HepG2 (cell line): ENCODE measurements around the gene ZNF451. TPM values are rescaled to one million over a fixed set of nuclear protein-coding genes. Genes with fewer than 3 reads are reported as not detected.
A peak's percentile ranks its signal among the peaks of the same experiment; 100 is the strongest.

Experiments used
- ATAC-seq: fragments of 200-7000 bp; cut with Tn5 transposase; 3 replicates; pipeline ENCODE4 v1.9.1; 2020; ENCODE audit warnings: mild to moderate bottlenecking, moderate library complexity
- BruUV-seq: library from RNA; stranded (reverse); fragments of 400-500 nt; replicated peaks from 2 replicates; lab custom pipeline; 2021; lab: Mats Ljungman, UMichigan
- CTCF ChIA-PET: fragments of 300-600 bp; formaldehyde crosslinking; extraction: SDS; loops from one replicate; lab custom pipeline; 2021; ENCODE audit warnings: low total read pairs, inconsistent platforms, low intra/inter-chr PET ratio; lab: Yijun Ruan, JAX
- POLR2A ChIA-PET: fragments of 350-600 bp; sonication (Branson Sonifier 250); formaldehyde crosslinking; loops from one replicate; lab custom pipeline; 2020; ENCODE audit warnings: antibody characterized with exemption, inconsistent platforms; lab: Yijun Ruan, JAX
- DNase-seq: peaks from one replicate; pipeline ENCODE4 v3.0.0-alpha.2; 2015; ENCODE audit warnings: low spot score
- FAIRE-seq: peaks from 3 replicates; lab custom pipeline; 2011; peaks lifted over from hg19 to GRCh38; lab: Jason Lieb, UNC
- H2AFZ ChIP-seq: one replicate; pipeline ENCODE4 v1.6.1; 2011; ENCODE audit warnings: low read length, inconsistent platforms
- H3K27ac ChIP-seq: fragments of 300-600 bp; 3 replicates; pipeline ENCODE4 v1.8.0; 2011; ENCODE audit warnings: mixed run types, mild to moderate bottlenecking, mixed read lengths, low read length, inconsistent platforms; ENCODE audit not compliant: insufficient read depth; ENCODE audit errors: extremely low read length
- H3K27me3 ChIP-seq, 2 experiments: fragments of 200-600 bp in 1 of 2; 2 replicates in 1 of 2; 3 replicates in 1 of 2; pipeline versions ENCODE4 v1.6.0 to v1.8.0; 2011; ENCODE audit warnings: low read length in 2 of 2, mild to moderate bottlenecking in 2 of 2, moderate library complexity in 2 of 2, inconsistent platforms in 1 of 2; ENCODE audit not compliant: insufficient read depth in 2 of 2, control insufficient read depth in 1 of 2
- H3K36me3 ChIP-seq, 2 experiments: fragments of 200-600 bp in 1 of 2; replicated peaks in 1 of 2; 2 replicates in 1 of 2; 3 replicates in 1 of 2; pipeline versions ENCODE4 v1.5.1 to v1.8.0; 2011; ENCODE audit warnings: low read length in 2 of 2, inconsistent platforms in 1 of 2; ENCODE audit not compliant: insufficient read depth in 2 of 2, control insufficient read depth in 1 of 2
- H3K4me1 ChIP-seq: 2 replicates; pipeline ENCODE4 v1.5.1; 2012; ENCODE audit warnings: low read length, inconsistent platforms; ENCODE audit not compliant: insufficient read depth
- H3K4me2 ChIP-seq: 2 replicates; pipeline ENCODE4 v1.6.0; 2011; ENCODE audit warnings: low read depth, low read length, inconsistent platforms
- H3K4me3 ChIP-seq, 3 experiments: fragments of 200-600 bp in 1 of 3; sonication (generic), shearing (Covaris generic) in 1 of 3; replicated peaks in 1 of 3; 2 replicates each; pipeline ENCODE4 v1.5.1; 2011 to 2016; ENCODE audit warnings: low read length in 3 of 3, inconsistent platforms in 2 of 3, low read depth in 2 of 3, mild to moderate bottlenecking in 2 of 3, control low read depth in 1 of 3, mixed read lengths in 1 of 3; ENCODE audit not compliant: insufficient read depth in 1 of 3
- H3K79me2 ChIP-seq: one replicate; pipeline ENCODE4 v1.6.1; 2011; ENCODE audit warnings: low read length, inconsistent platforms; ENCODE audit not compliant: insufficient read depth
- H3K9ac ChIP-seq: 2 replicates; pipeline ENCODE4 v1.6.0; 2011; ENCODE audit warnings: mild to moderate bottlenecking, low read depth, low read length, inconsistent platforms; ENCODE audit not compliant: insufficient read depth
- H3K9me3 ChIP-seq: 2 replicates; pipeline ENCODE4 v1.5.1; 2012; ENCODE audit warnings: mild to moderate bottlenecking, low read length
- H4K20me1 ChIP-seq: 2 replicates; pipeline ENCODE4 v1.6.0; 2011; ENCODE audit warnings: inconsistent platforms, mild to moderate bottlenecking, low read length, moderate library complexity; ENCODE audit not compliant: insufficient read depth
- HMGA1 ChIP-seq: sonication (generic); formaldehyde crosslinking; conservative IDR thresholded peaks from 2 replicates; pipeline ENCODE4 v1.4.0; 2020; ENCODE audit warnings: missing genetic modification reagents
- HNF4A ChIP-seq: sonication (generic); formaldehyde crosslinking; IDR thresholded peaks from 2 replicates; pipeline ENCODE4 v1.4.0; 2020; ENCODE audit warnings: missing genetic modification reagents
- RBM22 ChIP-seq: fragments of 200-400 bp; formaldehyde crosslinking; optimal IDR thresholded peaks from 2 replicates; pipeline ENCODE3; 2017; ENCODE audit warnings: mild to moderate bottlenecking, low read length, moderate library complexity
- TP53 ChIP-seq: sonication (generic); formaldehyde crosslinking; conservative IDR thresholded peaks from 2 replicates; pipeline ENCODE4 v1.4.0; 2020; ENCODE audit warnings: missing genetic modification reagents
- WGBS: methylation state at CpG from one replicate; pipeline ENCODE4 v1.1.6; 2017; ENCODE audit warnings: low lambda C conversion rate; 5-methylcytosine and 5-hydroxymethylcytosine counted together
- in situ Hi-C: cut with HindIII; loops from 2 replicates; pipeline ENCODE4 v1.10.0; 2017; ENCODE audit warnings: low pct_unique_long_range_greater_than_20kb; ENCODE audit not compliant: extremely low pct_ligation_motif_present
- intact Hi-C: fragments of 100-400 bp; cut with micrococcal nuclease; formaldehyde crosslinking; loops from one replicate; pipeline ENCODE4 v1.10.0; 2022; ENCODE audit not compliant: unreplicated experiment
- polyA plus RNA-seq, 8 experiments: library from polyadenylated mRNA; depleted of rRNA in 3 of 8; stranded (reverse) in 7 of 8; unstranded in 1 of 8; fragments of >200 nt; fragmentation: Illumina TruSeq in 4 of 8; extraction: Trizol in 4 of 8; gene quantifications; 2 replicates each; pipeline versions ENCODE4 v1.2.1 to v1.2.3, GENCODE V29; 2011 to 2016; ENCODE audit warnings: low read depth in 4 of 8, missing spikeins in 1 of 8, mixed read lengths in 1 of 8; ENCODE audit not compliant: insufficient read depth in 1 of 8
- total RNA-seq, 5 experiments: library from RNA; depleted of rRNA; stranded (reverse); fragments of >200 nt; fragmentation: Illumina TruSeq; extraction: Trizol; gene quantifications; 2 replicates each; pipeline ENCODE4 v1.2.3, GENCODE V29; 2016; ENCODE audit warnings: low read depth in 1 of 5

The ZNF451 gene
- total and polyA plus RNA-seq, 2 of the 13 experiments (the other 11 are each of a cell fraction or from before 2014, with no cell fraction given) = 32.1 to 65.7 TPM

GRCh38 chr6:57108691-57109090 is 18.7 kb downstream of the ZNF451 start:
- TF ChIP-seq TP53 (CRISPR knock-in tag) = no peak
- TF ChIP-seq HNF4A (CRISPR knock-in tag) = 0 out of 2 replicates have a peak, but pooled peaks have one; percentile 3
- CTCF ChIA-PET = no interaction called here
- FAIRE-seq (no peak), DNase-seq (no peak), ATAC-seq (no peak)
- no peaks in the 10 kb centered on the region for H3K9me3 ChIP-seq
- H4K20me1 ChIP-seq = 0 out of 2 replicates have a peak, but pooled peaks cover 3% of the 10 kb centered on the region
- H3K9ac ChIP-seq = no peak overlapping the region
- POLR2A ChIA-PET = interaction anchor here (1.4 kb wide), 1 partner anchor 63 kb away, joined by 5 read pairs; the partner anchor contains the start of gene BAG2
- BruUV-seq = no TSS peak
- peaks cover 78% of the 10 kb centered on the region for H3K79me2 ChIP-seq
- H3K36me3 ChIP-seq = peaks cover 2 to 15% of the 10 kb centered on the region in 2 experiments; a peak in 4 of 5 replicates
- H3K27me3 ChIP-seq = no peaks in the 10 kb centered on the region
- peak overlapping the region; percentile 4 for H3K27ac ChIP-seq
- H3K4me3 ChIP-seq = no peak overlapping the region
- 97% methylated on average over 1 of the region's 1 CpG for WGBS
- H2AFZ ChIP-seq = no peak overlapping the region
- H3K4me2 ChIP-seq = no peak overlapping the region
- in situ Hi-C loops (no loop called here), intact Hi-C loops (no loop called here)
- H3K4me1 ChIP-seq = peaks cover 71% of the 10 kb centered on the region

- Histone ChIP-seq H3K79me2 (peaks cover 78% of the 10 kb centered on the region), H4K20me1 (0 out of 2 replicates have a peak, but pooled peaks cover 3% of the 10 kb centered on the region), H3K4me1 (peaks cover 71% of the 10 kb centered on the region), H3K27ac (no peak overlapping the region), H3K4me2 (no peak overlapping the region), H2AFZ (no peak overlapping the region), H3K9ac (no peak overlapping the region), H3K9me3 (no peaks in the 10 kb centered on the region), H3K4me3 (no peak overlapping the region), H3K27me3 (no peaks in the 10 kb centered on the region), H3K36me3 (peaks cover 0 to 10% of the 10 kb centered on the region in 2 experiments; a peak in 2 of 5 replicates)
- DNase-seq = no peak
- in situ Hi-C loops = no loop called here
- ChIA-PET POLR2A (no interaction called here), CTCF (no interaction called here)
- TF ChIP-seq RBM22 = peak; percentile 90
- no peak for TF ChIP-seq HMGA1 (CRISPR knock-in tag)
- TSS peak; percentile 3 for BruUV-seq
- intact Hi-C loops = no loop called here
- no peak for FAIRE-seq
- no peak; the same call in 2 of the 3 replicates for ATAC-seq
Measured at GRCh38 chr6:57109880-57110279, 19.9 kb downstream of the ZNF451 start.
